Right lobe of liver (tissue), 6 donors: ENCODE measurements around the gene FOXP1. TPM values are rescaled to one million over a fixed set of nuclear protein-coding genes. Genes with fewer than 3 reads are reported as not detected.

ENCODE experiments used
- ATAC-seq, 4 donors: fragments of 200-7000 bp; cut with Tn5 transposase; one replicate each; pipeline ENCODE4 v1.9.1; 2020; ENCODE audit warnings: mild to moderate bottlenecking in 4 of 4, moderate library complexity in 4 of 4
- DNase-seq, 3 donors: peaks; one replicate each; pipeline ENCODE4 v3.0.0-alpha.2; 2020
- H3K27ac ChIP-seq, 3 donors: fragments of 200-600 bp; one replicate each; pipeline ENCODE4 v1.8.0; 2022
- H3K27me3 ChIP-seq, 2 donors: fragments of 200-600 bp; one replicate each; pipeline ENCODE4 v1.8.0; 2022
- H3K36me3 ChIP-seq, 4 donors: fragments of 200-600 bp; sonication (generic) in 1 of 4; one replicate each; pipeline versions ENCODE4 v1.5.1 to v1.8.0; 2017 to 2022; ENCODE audit warnings: control low read depth in 1 of 4
- H3K4me1 ChIP-seq, 4 donors: fragments of 200-600 bp; sonication (generic) in 1 of 4; one replicate each; pipeline versions ENCODE4 v1.5.1 to v1.8.0; 2017 to 2022; ENCODE audit warnings: control low read depth in 1 of 4
- H3K4me3 ChIP-seq, 3 donors: fragments of 200-600 bp; one replicate each; pipeline ENCODE4 v1.8.0; 2022
- H3K9me3 ChIP-seq, 4 donors: fragments of 200-600 bp; sonication (generic) in 1 of 4; one replicate each; pipeline versions ENCODE4 v1.5.1 to v1.8.0; 2017 to 2022; ENCODE audit warnings: control low read depth in 1 of 4
- POLR2A ChIP-seq: fragments of 450-650 bp; IDR thresholded peaks from one replicate; pipeline ENCODE4 v1.6.1; 2017; ENCODE audit warnings: antibody characterized with exemption, mild to moderate bottlenecking
- WGBS: methylation state at CpG from one replicate; pipeline ENCODE4 v1.1.6; 2018; ENCODE audit warnings: low coverage, low lambda C conversion rate; ENCODE audit not compliant: insufficient coverage; ENCODE audit errors: missing lambda C conversion rate; 5-methylcytosine and 5-hydroxymethylcytosine counted together
- intact Hi-C, 2 donors: fragments of 100-400 bp; cut with DNase I; formaldehyde crosslinking; loops; one replicate each; pipeline versions ENCODE4 v1.11.2 to v1.14.1; 2022
- total RNA-seq, 6 experiments: library from RNA; depleted of rRNA in 2 of 6; stranded (reverse); fragments of >200 nt in 2 of 6; fragmentation: NEBNext Ultra II Directional in 3 of 6; extraction: Animal tissue kit (Norgen Biotek cat#: 25700) in 3 of 6; gene quantifications; one replicate each; pipeline versions ENCODE4 v1.1.0 to v1.2.4, GENCODE V29; 2016 to 2023
- TF ChIP-seq, protein P1 (sequence below), 4 donors: fragments of 200-600 bp in 3 of 4; fragments of 450-650 bp in 1 of 4; IDR thresholded peaks; one replicate each; pipeline versions ENCODE4 v1.5.1 to v1.8.0; 2016 to 2022; ENCODE audit warnings: antibody characterized with exemption in 4 of 4, mild to moderate bottlenecking in 2 of 4
- donor health status: DM: no; HTN: yes; CAD: no.
- donor health status: DM: no; HTN: no; CAD: no.
- donor health status: DM: no; HTN: no; CAD: no.
- donor health status: DM: no; HTN: yes; CAD: no.
- donor health status: DM: no; HTN: yes; CAD: no.

The FOXP1 gene
- total RNA-seq, 6 experiments from 2014 or later = 26.7 to 47.7 (median 35.2) TPM

DNA sequence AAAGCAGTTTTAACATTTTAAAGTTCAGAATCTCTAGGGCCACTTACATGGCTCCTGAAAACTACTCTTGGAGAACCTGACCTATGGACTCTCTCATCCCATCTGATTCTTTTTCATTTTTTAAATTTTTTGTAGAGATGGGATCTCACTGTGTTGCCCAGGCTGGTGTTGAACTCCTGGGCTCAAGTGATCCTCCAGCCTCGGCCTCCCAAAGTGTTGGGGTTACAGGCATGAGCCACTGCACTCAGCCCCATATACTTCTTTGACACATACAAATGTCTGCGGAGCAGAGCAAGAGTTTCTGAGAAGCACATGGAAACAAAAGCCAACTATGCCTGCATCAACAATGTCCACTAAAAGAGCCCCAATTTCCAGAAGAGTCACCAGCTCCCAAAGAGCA is 189.8 kb downstream of the FOXP1 start:
- Histone ChIP-seq H3K36me3 (no peaks in the 10 kb centered on the region), H3K9me3 (no peaks in the 10 kb centered on the region), H3K4me1 (peaks cover 0 to 40% (median 4%) of the 10 kb centered on the region in 4 donors), H3K27me3 (no peaks in the 10 kb centered on the region), H3K4me3 (no peak overlapping the region), H3K27ac (no peak overlapping the region)
- TF ChIP-seq POLR2A = no peak
- TF ChIP-seq, protein P1, sequence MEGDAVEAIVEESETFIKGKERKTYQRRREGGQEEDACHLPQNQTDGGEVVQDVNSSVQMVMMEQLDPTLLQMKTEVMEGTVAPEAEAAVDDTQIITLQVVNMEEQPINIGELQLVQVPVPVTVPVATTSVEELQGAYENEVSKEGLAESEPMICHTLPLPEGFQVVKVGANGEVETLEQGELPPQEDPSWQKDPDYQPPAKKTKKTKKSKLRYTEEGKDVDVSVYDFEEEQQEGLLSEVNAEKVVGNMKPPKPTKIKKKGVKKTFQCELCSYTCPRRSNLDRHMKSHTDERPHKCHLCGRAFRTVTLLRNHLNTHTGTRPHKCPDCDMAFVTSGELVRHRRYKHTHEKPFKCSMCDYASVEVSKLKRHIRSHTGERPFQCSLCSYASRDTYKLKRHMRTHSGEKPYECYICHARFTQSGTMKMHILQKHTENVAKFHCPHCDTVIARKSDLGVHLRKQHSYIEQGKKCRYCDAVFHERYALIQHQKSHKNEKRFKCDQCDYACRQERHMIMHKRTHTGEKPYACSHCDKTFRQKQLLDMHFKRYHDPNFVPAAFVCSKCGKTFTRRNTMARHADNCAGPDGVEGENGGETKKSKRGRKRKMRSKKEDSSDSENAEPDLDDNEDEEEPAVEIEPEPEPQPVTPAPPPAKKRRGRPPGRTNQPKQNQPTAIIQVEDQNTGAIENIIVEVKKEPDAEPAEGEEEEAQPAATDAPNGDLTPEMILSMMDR (IDR thresholded peaks at IDR 0.05) = no peak
- DNase-seq (no peak), ATAC-seq (no peak)
- intact Hi-C loops = no loop called here
- WGBS = 100% methylated on average over 2 of the region's 2 CpGs

DNA sequence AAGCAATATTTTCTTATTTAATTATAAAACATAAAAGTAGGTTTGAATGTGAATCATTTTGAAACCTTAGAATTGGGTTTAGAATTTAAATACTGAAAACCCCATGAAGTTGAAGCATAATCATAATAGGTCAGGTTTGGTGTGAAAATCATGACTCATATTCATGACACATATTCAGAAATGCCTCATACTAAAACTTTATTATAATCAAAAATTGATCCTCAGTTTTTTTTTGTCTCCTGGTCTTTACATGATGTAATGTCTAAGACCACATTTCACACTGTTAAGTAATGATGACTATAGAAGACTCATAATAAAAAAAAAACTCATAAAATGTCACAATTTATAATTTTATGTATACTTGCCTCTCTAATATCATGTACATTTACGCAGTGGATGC is 190.4 kb downstream of the FOXP1 start:
- Histone ChIP-seq H3K36me3 (no peaks in the 10 kb centered on the region), H3K4me1 (peaks cover 0 to 34% (median 4%) of the 10 kb centered on the region in 4 donors), H3K9me3 (no peaks in the 10 kb centered on the region), H3K27ac (no peak overlapping the region), H3K4me3 (no peak overlapping the region), H3K27me3 (no peaks in the 10 kb centered on the region)
- 77% methylated on average over 1 of the region's 1 CpG for WGBS
- TF ChIP-seq POLR2A = no peak
- TF ChIP-seq, protein P1 (IDR thresholded peaks at IDR 0.05) = no peak
- intact Hi-C loops = no loop called here
- ATAC-seq = no peak
- DNase-seq = no peak

DNA sequence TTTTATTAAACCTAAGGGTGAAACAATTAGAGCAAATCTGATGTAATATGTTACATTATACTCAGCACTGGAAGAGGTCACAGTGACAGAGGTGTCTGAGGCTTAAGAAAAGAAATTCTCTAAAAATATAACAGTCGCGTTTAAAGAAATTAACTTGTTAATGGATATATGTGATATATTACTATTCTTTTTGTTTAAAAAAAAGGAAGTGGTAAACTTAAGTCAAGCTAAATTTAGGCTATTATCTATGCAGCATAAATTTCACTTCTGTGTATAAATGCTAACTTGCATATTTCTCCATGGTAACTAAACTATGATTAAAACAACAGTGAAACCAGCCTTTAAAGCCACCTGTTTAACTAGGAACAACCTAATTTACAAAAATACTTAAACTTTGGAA is 191.3 kb downstream of the FOXP1 start:
- 51% methylated on average over 2 of the region's 2 CpGs for WGBS
- H3K36me3 ChIP-seq = no peaks in the 10 kb centered on the region
- H3K27ac ChIP-seq = no peak overlapping the region
- intact Hi-C loops = no loop called here
- no peak for TF ChIP-seq POLR2A
- TF ChIP-seq, protein P1 (IDR thresholded peaks at IDR 0.05) = no peak
- no peak for DNase-seq
- H3K9me3 ChIP-seq = no peaks in the 10 kb centered on the region
- no peak overlapping the region for H3K4me3 ChIP-seq
- no peaks in the 10 kb centered on the region for H3K27me3 ChIP-seq
- H3K4me1 ChIP-seq = peaks cover 0 to 30% (median 4%) of the 10 kb centered on the region in 4 donors
- no peak for ATAC-seq

DNA sequence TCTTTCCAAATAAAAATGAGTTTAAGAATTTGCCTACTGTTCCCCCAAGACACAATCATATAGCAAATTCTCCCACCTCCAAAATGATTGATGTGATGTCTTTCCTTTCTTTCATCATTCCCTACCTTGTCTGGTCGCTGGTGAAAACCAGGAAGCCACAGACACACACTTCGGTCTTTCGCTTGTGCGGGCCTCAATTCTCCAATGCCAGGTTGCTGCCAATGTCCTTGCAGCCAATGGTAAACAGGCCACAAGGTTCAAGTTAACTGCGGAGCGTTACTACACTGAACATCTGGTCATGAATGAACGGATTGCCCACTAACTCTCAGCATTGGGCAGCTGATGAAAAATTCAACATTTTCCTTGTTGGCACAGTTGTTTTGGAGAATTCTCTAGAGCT is 192.2 kb downstream of the FOXP1 start:
- intact Hi-C loops = no loop called here
- no peak for TF ChIP-seq POLR2A
- TF ChIP-seq, protein P1 (IDR thresholded peaks at IDR 0.05) = no peak
- Histone ChIP-seq H3K4me1 (peaks cover 0 to 27% (median 3%) of the 10 kb centered on the region in 4 donors), H3K27me3 (no peaks in the 10 kb centered on the region), H3K36me3 (no peaks in the 10 kb centered on the region), H3K9me3 (no peaks in the 10 kb centered on the region), H3K4me3 (no peak overlapping the region), H3K27ac (no peak overlapping the region)
- 67% methylated on average over 7 of the region's 7 CpGs for WGBS
- no peak for DNase-seq
- ATAC-seq = no peak
